OCI-LY7 (cell line): ENCODE data around the gene SP5. TPM values are rescaled to one million over a fixed set of nuclear protein-coding genes. Genes with fewer than 3 reads are reported as not detected.

Experiments used
- Bru-seq: library from RNA; stranded (reverse); fragments of 400-500 nt; gene quantifications from one replicate; lab custom pipeline; 2021; lab: Mats Ljungman, UMichigan
- BruChase-seq, 2 experiments: library from RNA; stranded (reverse); fragments of 400-500 nt; gene quantifications; one replicate each; lab custom pipeline; 2021; lab: Mats Ljungman, UMichigan
- BruUV-seq: library from RNA; stranded (reverse); fragments of 400-500 nt; replicated peaks from 2 replicates; lab custom pipeline; 2021; lab: Mats Ljungman, UMichigan
- CTCF ChIA-PET: fragments of 300-600 bp; sonication (Branson Sonifier 250); formaldehyde crosslinking; loops from one replicate; lab custom pipeline; 2022; ENCODE audit warnings: antibody characterized with exemption; ENCODE audit not compliant: unreplicated experiment; lab: Charles Lee
- POLR2A ChIA-PET: fragments of 300-600 bp; sonication (Branson Sonifier 250); formaldehyde crosslinking; loops from one replicate; lab custom pipeline; 2022; ENCODE audit warnings: antibody characterized with exemption; lab: Charles Lee
- DNase-seq: peaks from one replicate; pipeline ENCODE4 v3.0.0-alpha.2; 2015; ENCODE audit warnings: low spot score
- H2AFZ ChIP-seq: fragments of 200-600 bp; sonication (generic), shearing (Covaris generic); 2 replicates; pipeline ENCODE4 v1.6.1; 2014; ENCODE audit warnings: mild to moderate bottlenecking, antibody characterized with exemption, low read length, moderate library complexity
- H3K27ac ChIP-seq: fragments of 200-600 bp; sonication (generic); 2 replicates; pipeline ENCODE4 v1.5.1; 2014; ENCODE audit warnings: mixed run types, low read depth, mild to moderate bottlenecking, moderate library complexity, low read length, inconsistent platforms; ENCODE audit not compliant: poor library complexity, severe bottlenecking
- H3K36me3 ChIP-seq: fragments of 200-600 bp; sonication (generic); 2 replicates; pipeline ENCODE4 v1.6.1; 2014; ENCODE audit warnings: mild to moderate bottlenecking, antibody characterized with exemption, low read length, moderate library complexity, mixed read lengths; ENCODE audit not compliant: insufficient read depth
- H3K4me1 ChIP-seq: fragments of 200-600 bp; sonication (generic); 2 replicates; pipeline ENCODE4 v1.5.1; 2014; ENCODE audit warnings: mild to moderate bottlenecking, low read length; ENCODE audit not compliant: insufficient read depth, poor library complexity, severe bottlenecking
- H3K4me2 ChIP-seq: fragments of 200-600 bp; sonication (generic); 2 replicates; pipeline ENCODE4 v1.6.1; 2014; ENCODE audit warnings: mild to moderate bottlenecking, low read length
- H3K4me3 ChIP-seq: fragments of 200-600 bp; sonication (generic); 2 replicates; pipeline ENCODE4 v1.5.1; 2014; ENCODE audit warnings: mild to moderate bottlenecking, low read depth, low read length; ENCODE audit not compliant: poor library complexity, severe bottlenecking
- H3K79me2 ChIP-seq: fragments of 200-600 bp; sonication (generic); 2 replicates; pipeline ENCODE4 v1.6.1; 2016; ENCODE audit warnings: low read depth, mild to moderate bottlenecking, low read length, moderate library complexity, mixed read lengths; ENCODE audit not compliant: insufficient read depth
- H3K9me2 ChIP-seq: fragments of 200-600 bp; sonication (generic); 2 replicates; pipeline ENCODE4 v1.6.1; 2016; ENCODE audit warnings: mild to moderate bottlenecking, low read length, mixed read lengths; ENCODE audit not compliant: insufficient read depth
- H3K9me3 ChIP-seq: fragments of 200-600 bp; sonication (generic); 2 replicates; pipeline ENCODE4 v1.6.1; 2014; ENCODE audit warnings: mild to moderate bottlenecking, mixed run types, low read length, mixed read lengths
- H4K20me1 ChIP-seq: fragments of 200-600 bp; sonication (generic); 2 replicates; pipeline ENCODE4 v1.6.1; 2014; ENCODE audit warnings: mild to moderate bottlenecking, antibody characterized with exemption, low read length, moderate library complexity, mixed read lengths; ENCODE audit not compliant: insufficient read depth
- EZH2phosphoT487 ChIP-seq: fragments of 200-600 bp; sonication (generic); IDR thresholded peaks from 2 replicates; pipeline ENCODE4 v1.6.1; 2018; ENCODE audit warnings: low read depth, borderline replicate concordance, mild to moderate bottlenecking, mixed run types, antibody characterized with exemption, low read length, moderate library complexity, mixed read lengths
- intact Hi-C: fragments of 100-400 bp; cut with micrococcal nuclease; formaldehyde crosslinking; loops from one replicate; pipeline ENCODE4 v1.10.0; 2022; ENCODE audit not compliant: unreplicated experiment
- long read RNA-seq: library from polyadenylated mRNA; stranded (forward); transcript quantifications from one replicate; pipeline ENCODE4 v2.0.0, GENCODE V29; 2022
- total RNA-seq, 2 experiments: library from RNA; depleted of rRNA in 1 of 2; stranded (reverse); fragments of >200 nt in 1 of 2; shearing (Covaris generic) in 1 of 2; gene quantifications; 2 replicates each; pipeline ENCODE4 v1.2.3, GENCODE V29; 2014 to 2022
- TF ChIP-seq, protein P1 (sequence below): fragments of 200-600 bp; sonication (generic); conservative IDR thresholded peaks from 2 replicates; pipeline ENCODE4 v1.5.1; 2014; ENCODE audit warnings: mild to moderate bottlenecking, antibody characterized with exemption, low read length, moderate library complexity, mixed read lengths

SP5 gene
- total RNA-seq (2014; rRNA removed; shearing (Covaris generic)) (not detected in 2 replicates), total RNA-seq (2022) (not detected in 2 replicates), Bru-seq, nascent RNA (not detected), BruChase-seq, experiment 1, labeled RNA remaining after a 6-hour chase (not detected), BruChase-seq, experiment 2, labeled RNA remaining after a 2-hour chase (not detected)
- long read RNA-seq, result 0 reads

- Histone ChIP-seq H4K20me1 (no peaks in the 10 kb centered on the region), H2AFZ (no peak within 1 kb of the TSS), H3K9me2 (no peaks in the 10 kb centered on the region), H3K4me2 (no peak within 1 kb of the TSS), H3K36me3 (no peaks in the 10 kb centered on the region), H3K4me1 (no peaks in the 10 kb centered on the region), H3K79me2 (no peaks in the 10 kb centered on the region), H3K4me3 (no peak within 1 kb of the TSS), H3K27ac (no peak within 1 kb of the TSS), H3K9me3 (no peaks in the 10 kb centered on the region)
- TF ChIP-seq, protein P1, sequence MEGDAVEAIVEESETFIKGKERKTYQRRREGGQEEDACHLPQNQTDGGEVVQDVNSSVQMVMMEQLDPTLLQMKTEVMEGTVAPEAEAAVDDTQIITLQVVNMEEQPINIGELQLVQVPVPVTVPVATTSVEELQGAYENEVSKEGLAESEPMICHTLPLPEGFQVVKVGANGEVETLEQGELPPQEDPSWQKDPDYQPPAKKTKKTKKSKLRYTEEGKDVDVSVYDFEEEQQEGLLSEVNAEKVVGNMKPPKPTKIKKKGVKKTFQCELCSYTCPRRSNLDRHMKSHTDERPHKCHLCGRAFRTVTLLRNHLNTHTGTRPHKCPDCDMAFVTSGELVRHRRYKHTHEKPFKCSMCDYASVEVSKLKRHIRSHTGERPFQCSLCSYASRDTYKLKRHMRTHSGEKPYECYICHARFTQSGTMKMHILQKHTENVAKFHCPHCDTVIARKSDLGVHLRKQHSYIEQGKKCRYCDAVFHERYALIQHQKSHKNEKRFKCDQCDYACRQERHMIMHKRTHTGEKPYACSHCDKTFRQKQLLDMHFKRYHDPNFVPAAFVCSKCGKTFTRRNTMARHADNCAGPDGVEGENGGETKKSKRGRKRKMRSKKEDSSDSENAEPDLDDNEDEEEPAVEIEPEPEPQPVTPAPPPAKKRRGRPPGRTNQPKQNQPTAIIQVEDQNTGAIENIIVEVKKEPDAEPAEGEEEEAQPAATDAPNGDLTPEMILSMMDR, result no peak
- no peak for TF ChIP-seq EZH2phosphoT487
- CTCF ChIA-PET, result no interaction called here
- no TSS peak for BruUV-seq
- POLR2A ChIA-PET, result no interaction called here
- no peak for DNase-seq
- intact Hi-C loops, result no loop called here
These were observed at the start of gene SP5 for GRCh38 chr2:170715062-170715931. TSS of gene SP5 (plus strand) at chr2:170715337. CDS start at chr2:170715513, 176 bp downstream.

- TF ChIP-seq, protein P1, result no peak
- no peak for TF ChIP-seq EZH2phosphoT487
- Histone ChIP-seq H3K36me3 (no peaks in the 10 kb centered on the region), H3K4me2 (no peak overlapping the region), H3K9me3 (no peaks in the 10 kb centered on the region), H3K9me2 (no peaks in the 10 kb centered on the region), H2AFZ (no peak overlapping the region), H3K27ac (no peak overlapping the region), H3K4me3 (no peak overlapping the region), H4K20me1 (no peaks in the 10 kb centered on the region), H3K4me1 (no peaks in the 10 kb centered on the region), H3K79me2 (no peaks in the 10 kb centered on the region)
- POLR2A ChIA-PET, result no interaction called here
- intact Hi-C loops, result no loop called here
- CTCF ChIA-PET, result no interaction called here
- no TSS peak for BruUV-seq
- no peak for DNase-seq
These were observed 49.4 kb upstream of the SP5 start for GRCh38 chr2:170665743-170666142.
